GM10248 (cell line): ENCODE data around the gene FYB1.

Experiments
- CTCF ChIA-PET: fragments of 300-600 bp; sonication (Branson Sonifier 250); formaldehyde crosslinking; extraction: SDS; loops from one replicate; lab custom pipeline; 2021; ENCODE audit warnings: antibody characterized with exemption; lab: Yijun Ruan, JAX
- POLR2A ChIA-PET: fragments of 350-650 bp; sonication (Branson Sonifier 250); formaldehyde crosslinking; extraction: SDS; loops from one replicate; lab custom pipeline; 2020; ENCODE audit warnings: antibody characterized with exemption; lab: Yijun Ruan, JAX
- DNase-seq: peaks from one replicate; pipeline ENCODE4 v3.0.0; 2012; ENCODE audit errors: extremely low spot score
- TF ChIP-seq, protein P1 (sequence below): IDR thresholded peaks from 2 replicates; pipeline ENCODE4 v1.5.1; 2012; ENCODE audit warnings: mild to moderate bottlenecking, low read depth; ENCODE audit errors: extremely low read depth, missing control alignments, control extremely low read depth

The FYB1 gene

DNA sequence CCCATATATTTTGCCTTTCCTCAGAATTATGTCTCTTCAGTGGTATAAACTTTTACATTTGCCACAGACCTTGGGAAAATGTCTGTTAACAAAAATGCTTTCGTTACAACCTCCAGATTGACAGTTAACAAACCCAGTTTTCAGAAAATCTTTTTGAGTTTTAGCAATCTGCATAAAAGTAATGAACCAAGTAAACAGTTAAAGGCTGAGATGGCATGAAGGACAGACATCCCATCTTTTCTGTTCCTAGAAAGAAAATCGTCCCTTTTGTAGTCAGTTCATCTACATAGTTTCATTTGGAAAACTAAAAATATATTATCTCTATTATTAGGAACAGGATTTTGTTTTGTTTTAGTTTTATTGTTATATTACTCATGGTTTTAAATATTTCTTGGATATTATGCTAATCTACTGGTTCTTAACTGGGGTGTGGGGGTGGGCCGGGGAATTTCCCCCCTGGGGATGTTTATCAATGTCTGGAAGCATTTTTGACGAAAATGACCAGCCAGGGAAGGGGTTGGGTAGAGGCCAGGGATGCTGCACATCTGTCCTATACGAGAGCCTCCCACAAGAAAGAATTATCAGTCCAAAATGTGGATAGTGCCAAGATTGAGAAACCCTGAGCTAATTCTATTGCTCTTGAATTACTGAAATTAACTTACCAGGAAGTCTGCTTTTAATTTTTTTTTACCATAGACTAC is 11.9 kb downstream of the FYB1 start:
- POLR2A ChIA-PET, result no interaction called here
- TF ChIP-seq, protein P1, sequence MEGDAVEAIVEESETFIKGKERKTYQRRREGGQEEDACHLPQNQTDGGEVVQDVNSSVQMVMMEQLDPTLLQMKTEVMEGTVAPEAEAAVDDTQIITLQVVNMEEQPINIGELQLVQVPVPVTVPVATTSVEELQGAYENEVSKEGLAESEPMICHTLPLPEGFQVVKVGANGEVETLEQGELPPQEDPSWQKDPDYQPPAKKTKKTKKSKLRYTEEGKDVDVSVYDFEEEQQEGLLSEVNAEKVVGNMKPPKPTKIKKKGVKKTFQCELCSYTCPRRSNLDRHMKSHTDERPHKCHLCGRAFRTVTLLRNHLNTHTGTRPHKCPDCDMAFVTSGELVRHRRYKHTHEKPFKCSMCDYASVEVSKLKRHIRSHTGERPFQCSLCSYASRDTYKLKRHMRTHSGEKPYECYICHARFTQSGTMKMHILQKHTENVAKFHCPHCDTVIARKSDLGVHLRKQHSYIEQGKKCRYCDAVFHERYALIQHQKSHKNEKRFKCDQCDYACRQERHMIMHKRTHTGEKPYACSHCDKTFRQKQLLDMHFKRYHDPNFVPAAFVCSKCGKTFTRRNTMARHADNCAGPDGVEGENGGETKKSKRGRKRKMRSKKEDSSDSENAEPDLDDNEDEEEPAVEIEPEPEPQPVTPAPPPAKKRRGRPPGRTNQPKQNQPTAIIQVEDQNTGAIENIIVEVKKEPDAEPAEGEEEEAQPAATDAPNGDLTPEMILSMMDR, result no peak
- DNase-seq, result no peak
- CTCF ChIA-PET, result no interaction called here

- TF ChIP-seq, protein P1, result no peak
- ChIA-PET CTCF (no interaction called here), POLR2A (no interaction called here)
- DNase-seq, result no peak
Measured at GRCh38 chr5:39206630-39207321, 12.6 kb downstream of the FYB1 start.

DNA sequence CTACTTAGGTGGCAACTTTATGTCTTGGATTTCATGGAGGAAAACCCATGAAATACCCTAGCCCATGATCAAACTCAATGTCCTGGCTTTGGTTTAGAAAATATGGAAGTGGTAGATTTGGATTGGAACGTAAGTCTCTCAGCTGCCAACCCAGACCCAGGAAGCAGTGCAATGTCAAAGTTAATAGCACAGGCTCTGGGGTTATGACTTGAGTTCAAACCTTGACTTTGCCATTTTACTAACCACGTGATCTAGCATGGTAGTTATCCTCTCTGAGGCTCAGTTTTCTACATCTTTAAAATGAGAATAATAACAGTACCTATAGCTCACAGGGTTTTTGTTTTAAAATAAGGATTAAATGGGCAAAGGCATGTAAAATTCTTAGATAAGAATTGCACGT is 13.8 kb downstream of the FYB1 start:
- ChIA-PET POLR2A (no interaction called here), CTCF (interaction anchor here (0.8 kb wide), 1 partner anchor 11 kb away, joined by 3 read pairs; no protein-coding TSS in a partner anchor)
- no peak for DNase-seq
- TF ChIP-seq, protein P1, result no peak

- TF ChIP-seq, protein P1, result no peak
- ChIA-PET POLR2A (no interaction called here), CTCF (no interaction called here)
- DNase-seq, result no peak
Measured at GRCh38 chr5:39203951-39204350, 15.4 kb downstream of the FYB1 start.

- ChIA-PET POLR2A (no interaction called here), CTCF (interaction anchor here (1.2 to 1.3 kb wide), 2 partner anchors 13 to 14 kb away, joined by 4 to 6 read pairs; no protein-coding TSS in a partner anchor)
- TF ChIP-seq, protein P1, result no peak
- no peak for DNase-seq
Measured at GRCh38 chr5:39203275-39203922, 16.0 kb downstream of the FYB1 start.

DNA sequence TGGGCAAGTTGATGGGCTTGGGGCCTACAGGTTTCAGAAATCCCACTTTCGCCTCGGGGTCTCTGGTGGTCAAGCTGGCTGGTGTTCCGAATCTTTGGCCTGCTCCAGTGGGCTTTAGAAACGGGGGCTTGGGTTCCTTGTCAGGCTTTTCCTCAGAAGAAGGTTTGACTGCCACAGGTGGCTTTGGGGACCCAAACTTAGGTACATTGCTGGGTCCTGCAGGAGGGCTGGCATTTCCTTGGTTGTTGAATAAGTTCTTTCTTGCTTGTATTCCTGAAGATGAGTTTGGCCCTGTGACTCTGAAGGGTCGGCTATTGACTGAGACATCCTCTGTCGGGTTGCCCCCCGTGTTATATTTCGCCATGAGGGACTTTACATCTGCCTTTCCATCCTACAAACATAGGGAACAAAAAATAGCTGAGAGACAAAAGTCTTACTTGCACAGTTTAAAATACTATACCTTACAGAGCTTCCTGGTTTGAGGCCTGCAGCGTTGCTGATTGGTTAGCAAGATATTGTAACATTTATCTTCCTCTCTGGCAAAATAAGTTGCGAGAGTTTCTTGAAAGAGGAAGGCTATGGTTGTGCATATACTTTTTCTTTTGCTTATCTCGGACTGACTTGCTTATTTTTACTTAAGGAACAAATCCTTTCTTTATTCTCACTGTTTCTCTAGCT is 16.6 kb downstream of the FYB1 start:
- TF ChIP-seq, protein P1, result no peak
- POLR2A ChIA-PET, result no interaction called here
- DNase-seq, result no peak
- CTCF ChIA-PET, result interaction anchor here (1.2 to 1.3 kb wide), 2 partner anchors 14 to 15 kb away, joined by 4 to 6 read pairs; no protein-coding TSS in a partner anchor
